Panc1 (cell line): ENCODE results near the gene LRRC4B.

ENCODE experiments used
- CTCF ChIP-seq: fragments of 450-650 bp; IDR thresholded peaks from 2 replicates; pipeline ENCODE4 v1.5.1; 2017; ENCODE audit warnings: mild to moderate bottlenecking
- POLR2AphosphoS5 ChIP-seq: IDR thresholded peaks from 2 replicates; pipeline ENCODE4 v1.6.1; 2012; ENCODE audit warnings: mild to moderate bottlenecking, low read depth, low read length, moderate library complexity
- SIN3A ChIP-seq: IDR thresholded peaks from 2 replicates; pipeline ENCODE4 v1.6.1; 2012; ENCODE audit warnings: low read depth, mild to moderate bottlenecking, low read length, moderate library complexity, borderline replicate concordance; ENCODE audit not compliant: insufficient read depth
- TCF7L2 ChIP-seq: IDR thresholded peaks from 2 replicates; pipeline ENCODE4 v1.6.1; 2011; ENCODE audit warnings: mild to moderate bottlenecking, low read depth, low read length, inconsistent platforms

- no peak for TF ChIP-seq CTCF
- no peak for TF ChIP-seq POLR2AphosphoS5
- TF ChIP-seq SIN3A: no peak
- TF ChIP-seq TCF7L2: no peak
Observed at GRCh38 chr19:50467566-50467965, 100.7 kb downstream of the LRRC4B start.
